Colonic mucosa (tissue), 4 donors: ENCODE measurements around the gene PDE6B. TPM values are rescaled to one million over a fixed set of nuclear protein-coding genes. Genes with fewer than 3 reads are reported as not detected.

Experiments used
- DNase-seq: peaks from one replicate; pipeline ENCODE4 v3.0.0-alpha.2; 2020
- H3K27ac ChIP-seq: fragments of 200-600 bp; one replicate; pipeline ENCODE4 v1.8.0; 2021
- H3K27me3 ChIP-seq: fragments of 200-600 bp; one replicate; pipeline ENCODE4 v1.8.0; 2021
- H3K36me3 ChIP-seq: fragments of 200-600 bp; one replicate; pipeline ENCODE4 v1.8.0; 2021
- H3K4me1 ChIP-seq: fragments of 200-600 bp; one replicate; pipeline ENCODE4 v1.8.0; 2021; ENCODE audit warnings: mild to moderate bottlenecking
- H3K4me3 ChIP-seq: fragments of 200-600 bp; one replicate; pipeline ENCODE4 v1.8.0; 2021
- H3K9ac ChIP-seq, 2 donors: one replicate each; pipeline ENCODE4 v1.7.0; 2013; ENCODE audit warnings: control low read depth in 2 of 2, low read depth in 2 of 2, low read length in 2 of 2
- H3K9me3 ChIP-seq: fragments of 200-600 bp; one replicate; pipeline ENCODE4 v1.8.0; 2021
- CTCF ChIP-seq: fragments of 200-600 bp; IDR thresholded peaks from one replicate; pipeline ENCODE4 v1.8.0; 2022; ENCODE audit warnings: antibody characterized with exemption, mild to moderate bottlenecking
- intact Hi-C: fragments of 100-400 bp; cut with DNase I; formaldehyde crosslinking; loops from one replicate; pipeline ENCODE4 v1.14.1; 2022
- total RNA-seq, 2 donors: library from RNA; stranded (reverse); fragmentation: NEBNext Ultra II Directional in 1 of 2; extraction: Animal tissue kit (Norgen Biotek cat#: 25700) in 1 of 2; gene quantifications; one replicate each; pipeline ENCODE4 v1.2.1, GENCODE V29; 2021
- donor health status: healthy.
- donor health status: DM: no; HTN: no; CAD: no.
- donor health status: DM: no; HTN: no; CAD: no.

Gene PDE6B
- total RNA-seq, 2 donors from 2014 or later, result 1.2 to 2.3 TPM

DNA sequence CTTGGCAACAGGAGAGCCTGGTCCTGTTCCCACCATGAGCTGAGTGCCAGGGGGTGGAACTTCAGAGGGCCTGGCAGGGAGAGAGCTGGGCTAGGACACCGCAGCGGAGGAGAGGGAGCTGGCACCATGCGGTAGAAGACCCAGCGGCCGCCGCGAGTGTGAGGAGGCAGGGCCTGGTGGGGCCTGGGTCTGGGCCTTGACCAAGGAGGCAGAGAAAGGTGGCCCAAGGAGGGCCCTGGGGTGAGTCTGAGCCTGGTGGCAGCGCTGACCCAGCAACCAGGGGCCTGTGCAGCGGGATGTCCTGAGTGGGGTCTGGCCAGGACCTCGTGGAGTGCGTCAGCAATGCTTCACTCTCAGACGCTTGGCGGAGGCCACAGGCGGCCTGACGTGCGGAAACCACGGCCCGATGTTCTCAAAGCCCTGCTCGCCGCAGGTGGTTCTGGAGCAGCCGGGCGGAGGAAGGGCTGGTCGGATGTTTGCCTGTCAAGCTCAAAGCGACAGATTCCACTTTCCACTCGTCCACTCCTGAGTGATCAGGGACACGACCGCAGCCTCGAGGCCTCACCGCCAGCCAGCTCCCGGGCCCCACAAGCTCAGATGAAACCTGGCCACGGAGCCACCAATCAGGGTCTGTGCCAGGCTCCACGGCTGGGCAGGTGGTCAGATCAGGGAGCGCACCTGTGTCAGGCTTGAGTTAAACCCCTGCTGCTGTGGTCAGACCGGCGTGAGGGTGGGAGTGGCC lies 27.9 kb downstream of the PDE6B start:
- Histone ChIP-seq H3K9ac (no peak overlapping the region), H3K4me1 (no peaks in the 10 kb centered on the region), H3K27me3 (peaks cover 14% of the 10 kb centered on the region), H3K27ac (no peak overlapping the region), H3K36me3 (no peaks in the 10 kb centered on the region), H3K4me3 (no peak overlapping the region), H3K9me3 (no peaks in the 10 kb centered on the region)
- no peak for DNase-seq
- intact Hi-C loops, result no loop called here
- TF ChIP-seq CTCF, result no peak

DNA sequence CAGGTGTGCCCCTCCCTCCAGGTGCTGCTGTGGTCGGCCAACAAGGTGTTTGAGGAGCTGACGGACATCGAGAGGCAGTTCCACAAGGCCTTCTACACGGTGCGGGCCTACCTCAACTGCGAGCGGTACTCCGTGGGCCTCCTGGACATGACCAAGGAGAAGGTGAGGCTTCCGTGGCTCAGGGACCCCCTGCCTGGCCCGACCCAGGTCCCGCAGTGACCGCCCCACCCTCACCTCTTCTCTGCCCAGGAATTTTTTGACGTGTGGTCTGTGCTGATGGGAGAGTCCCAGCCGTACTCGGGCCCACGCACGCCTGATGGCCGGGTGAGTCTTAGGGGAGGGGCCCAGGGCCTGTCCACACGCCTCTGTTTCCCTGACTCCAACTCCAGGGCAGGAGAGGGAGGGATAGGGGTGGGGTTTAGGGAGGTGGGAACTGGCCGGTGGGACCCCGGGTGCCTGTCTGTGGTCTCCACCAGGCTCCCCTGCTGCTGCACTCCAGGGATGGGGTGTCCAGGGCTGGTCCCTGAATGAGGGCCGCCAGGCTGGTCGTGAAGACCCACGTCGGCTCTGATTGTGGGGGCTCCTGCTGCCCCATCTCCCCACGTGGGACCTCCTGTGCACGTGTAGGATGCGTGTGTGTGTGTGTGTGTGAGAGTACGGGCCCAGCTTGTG lies 28.6 kb downstream of the PDE6B start:
- Histone ChIP-seq H3K36me3 (no peaks in the 10 kb centered on the region), H3K4me3 (no peak overlapping the region), H3K9me3 (no peaks in the 10 kb centered on the region), H3K4me1 (no peaks in the 10 kb centered on the region), H3K27me3 (peaks cover 14% of the 10 kb centered on the region), H3K9ac (no peak overlapping the region), H3K27ac (no peak overlapping the region)
- no peak for TF ChIP-seq CTCF
- intact Hi-C loops, result no loop called here
- DNase-seq, result no peak

- H3K27me3 ChIP-seq, result peaks cover 14% of the 10 kb centered on the region
- no peak overlapping the region for H3K27ac ChIP-seq
- H3K9ac ChIP-seq, result no peak overlapping the region
- no peaks in the 10 kb centered on the region for H3K9me3 ChIP-seq
- no peak for DNase-seq
- TF ChIP-seq CTCF, result no peak
- H3K4me3 ChIP-seq, result no peak overlapping the region
- intact Hi-C loops, result no loop called here
- no peaks in the 10 kb centered on the region for H3K36me3 ChIP-seq
- H3K4me1 ChIP-seq, result no peaks in the 10 kb centered on the region
Measured at GRCh38 chr4:654503-654845, 29.1 kb downstream of the PDE6B start.

DNA sequence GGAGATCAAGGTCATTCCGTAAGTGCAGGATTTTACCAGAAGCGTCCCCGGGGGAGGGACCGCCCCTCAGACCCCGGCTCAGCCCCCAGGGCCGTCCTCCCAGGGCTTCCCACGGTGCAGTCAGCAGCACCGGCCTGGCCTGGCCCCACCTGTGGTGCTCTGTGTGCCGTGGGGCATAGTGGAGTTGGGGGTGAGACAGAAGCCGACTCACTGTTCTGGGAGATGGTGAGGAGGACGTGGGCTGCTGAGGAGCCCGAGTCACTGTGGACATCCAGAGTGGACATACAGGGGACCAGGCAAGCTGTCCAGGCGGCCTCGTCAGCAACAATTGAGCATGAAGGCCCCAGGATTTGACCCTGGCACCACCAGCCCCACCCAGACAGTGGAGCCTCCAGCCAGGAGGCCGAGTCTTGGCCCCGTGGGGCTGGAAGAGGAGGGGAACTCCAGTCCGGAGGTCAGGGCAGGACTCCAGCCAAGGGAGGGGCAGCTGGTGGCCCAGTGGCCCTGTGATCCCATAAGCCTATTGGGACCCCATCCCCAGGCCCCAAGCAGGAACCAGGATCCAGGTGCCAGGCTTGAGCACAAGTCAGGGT lies 29.6 kb downstream of the PDE6B start:
- no peaks in the 10 kb centered on the region for H3K4me1 ChIP-seq
- no peak for TF ChIP-seq CTCF
- H3K27ac ChIP-seq, result no peak overlapping the region
- H3K27me3 ChIP-seq, result peaks cover 14% of the 10 kb centered on the region
- DNase-seq, result no peak
- no peaks in the 10 kb centered on the region for H3K36me3 ChIP-seq
- no peak overlapping the region for H3K4me3 ChIP-seq
- H3K9ac ChIP-seq, result no peak overlapping the region
- intact Hi-C loops, result no loop called here
- H3K9me3 ChIP-seq, result no peaks in the 10 kb centered on the region

GRCh38 chr4:655464-656151 lies 30.2 kb downstream of the PDE6B start:
- Histone ChIP-seq H3K9me3 (no peaks in the 10 kb centered on the region), H3K4me1 (no peaks in the 10 kb centered on the region), H3K27ac (no peak overlapping the region), H3K4me3 (no peak overlapping the region), H3K36me3 (no peaks in the 10 kb centered on the region), H3K9ac (no peak overlapping the region), H3K27me3 (peaks cover 10% of the 10 kb centered on the region)
- no peak for DNase-seq
- intact Hi-C loops, result no loop called here
- TF ChIP-seq CTCF, result no peak
